8988T (cell line): Measurements from ENCODE around the gene PRR36.

Source experiments
- DNase-seq: peaks from one replicate; pipeline ENCODE4 v3.0.0; 2011

PRR36 gene

DNA sequence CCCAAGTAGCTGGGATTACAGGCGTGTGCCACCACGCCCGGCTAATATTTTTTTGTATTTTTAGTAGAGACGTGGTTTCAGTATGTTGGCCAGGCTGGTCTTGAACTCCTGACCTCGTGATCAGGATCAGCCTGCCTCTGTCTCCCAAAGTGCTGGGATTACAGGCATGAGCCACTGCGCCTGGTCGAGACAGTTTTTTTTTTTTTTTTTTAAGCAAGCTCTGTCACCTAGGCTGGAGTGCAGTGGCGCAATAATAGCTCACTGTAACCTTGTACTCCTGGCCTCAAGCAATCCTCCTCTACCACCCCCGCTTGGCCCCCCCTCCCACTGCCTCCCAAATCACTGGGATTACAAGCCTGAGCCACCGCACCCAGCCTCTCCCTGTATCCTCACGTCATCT lies 23.1 kb upstream of the PRR36 start:
- no peak for DNase-seq

DNA sequence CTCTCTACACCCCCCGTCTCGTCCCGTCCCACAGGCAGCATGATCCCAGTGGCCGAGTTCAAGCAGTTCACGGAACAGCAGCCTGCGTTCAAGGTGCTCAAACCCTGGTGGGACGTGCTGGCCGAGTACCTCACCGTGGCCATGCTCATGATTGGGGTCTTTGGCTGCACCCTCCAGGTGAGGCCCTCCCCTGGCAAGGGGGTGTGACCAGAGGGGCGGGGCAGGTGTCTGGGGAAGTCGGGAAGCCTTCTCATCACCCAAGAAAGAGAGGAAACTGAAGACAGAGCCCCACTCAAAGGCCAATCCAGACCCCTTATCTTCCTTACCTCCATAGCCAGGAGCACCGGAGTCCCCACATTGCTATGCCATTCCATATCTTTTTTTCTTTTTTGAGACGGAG lies 21.4 kb upstream of the PRR36 start:
- no peak for DNase-seq

DNA sequence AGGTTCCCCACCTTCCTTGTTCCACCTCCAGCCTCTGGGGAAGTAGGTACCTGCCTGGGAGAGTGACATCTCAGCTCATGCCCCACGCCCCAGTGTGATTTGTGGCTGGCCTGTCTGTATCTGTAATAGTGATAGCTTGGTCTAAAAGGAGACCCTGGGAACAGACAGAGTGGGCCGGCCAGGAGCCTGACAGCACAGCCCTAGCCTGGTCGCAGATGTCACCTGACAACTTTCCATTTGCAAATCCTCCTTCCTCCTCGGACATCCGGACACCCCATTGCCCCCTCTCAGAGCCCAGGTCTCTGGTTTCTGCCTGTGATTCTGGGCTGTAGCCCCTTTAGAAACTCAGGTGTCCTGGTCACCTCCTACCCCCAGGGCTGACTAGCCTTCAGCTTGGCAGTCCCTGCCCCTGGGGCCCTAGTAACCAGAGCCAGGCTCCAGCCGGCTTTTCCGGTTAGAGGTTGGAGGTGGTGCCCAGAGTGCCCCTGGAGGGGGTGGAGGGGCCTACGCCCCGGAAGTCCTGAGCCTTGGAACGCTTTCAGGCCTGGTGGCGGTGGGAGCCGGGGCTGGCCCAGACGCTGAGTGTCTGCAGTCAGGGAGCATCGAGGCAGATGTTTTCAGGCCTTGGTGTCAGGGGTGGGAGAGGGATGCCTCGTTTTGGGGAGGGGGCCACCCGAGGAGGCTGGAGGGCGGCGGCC lies 20.6 kb upstream of the PRR36 start:
- DNase-seq, result peak; percentile 7

DNA sequence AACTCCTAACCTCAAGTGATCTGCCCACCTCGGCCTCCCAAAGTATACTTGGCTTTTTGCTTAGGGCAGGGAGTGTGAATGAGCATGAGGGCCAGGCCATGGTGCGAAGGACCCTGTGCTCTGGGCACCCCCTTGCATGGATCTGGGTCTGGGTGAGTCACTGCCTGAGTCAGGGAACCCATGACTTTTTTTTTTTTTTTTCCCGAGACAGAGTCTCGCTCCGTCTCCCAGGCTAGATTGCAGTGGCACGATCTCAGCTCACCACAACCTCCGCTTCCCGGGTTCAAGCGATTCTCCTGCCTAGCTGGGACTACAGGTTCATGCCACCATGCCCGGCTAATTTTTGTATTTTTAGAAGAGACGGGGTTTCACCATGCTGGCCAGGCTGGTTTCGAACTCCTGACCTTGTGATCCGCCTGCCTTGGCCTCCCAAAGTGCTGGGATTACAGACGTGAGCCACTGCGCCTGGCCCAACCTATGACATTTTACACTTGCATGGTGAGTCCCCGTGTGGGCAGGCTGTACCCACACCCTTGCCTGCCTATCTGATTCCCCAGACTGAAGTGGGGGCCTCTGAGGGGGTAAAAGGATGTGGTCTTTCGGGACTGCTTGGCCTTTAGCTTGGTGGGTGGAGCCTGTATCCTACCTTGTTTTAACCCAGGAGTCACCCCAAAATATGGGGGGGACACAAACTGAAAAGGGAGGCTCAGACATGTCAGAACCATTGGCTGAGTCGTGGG lies 19.3 kb upstream of the PRR36 start:
- peak; percentile 8 for DNase-seq

DNA sequence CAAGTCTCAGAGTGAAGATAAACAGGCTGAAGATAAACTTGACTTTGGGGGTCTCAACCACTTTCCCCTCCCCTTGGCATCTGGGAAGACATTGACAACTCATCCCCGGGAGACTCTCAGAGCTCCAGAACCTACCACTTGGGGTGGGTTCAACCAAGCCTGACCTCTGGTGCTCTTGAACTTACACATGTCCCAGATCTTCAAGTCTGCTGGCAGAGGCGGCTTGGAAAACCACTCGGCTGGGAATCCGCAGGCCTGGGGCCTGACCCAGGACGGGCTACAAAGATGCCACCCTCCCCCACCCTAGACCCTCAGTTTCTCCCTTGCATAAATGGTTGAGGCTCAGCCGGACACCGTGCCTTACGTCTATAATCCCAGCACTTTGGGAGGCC lies 14.6 kb upstream of the PRR36 start:
- no peak for DNase-seq

DNA sequence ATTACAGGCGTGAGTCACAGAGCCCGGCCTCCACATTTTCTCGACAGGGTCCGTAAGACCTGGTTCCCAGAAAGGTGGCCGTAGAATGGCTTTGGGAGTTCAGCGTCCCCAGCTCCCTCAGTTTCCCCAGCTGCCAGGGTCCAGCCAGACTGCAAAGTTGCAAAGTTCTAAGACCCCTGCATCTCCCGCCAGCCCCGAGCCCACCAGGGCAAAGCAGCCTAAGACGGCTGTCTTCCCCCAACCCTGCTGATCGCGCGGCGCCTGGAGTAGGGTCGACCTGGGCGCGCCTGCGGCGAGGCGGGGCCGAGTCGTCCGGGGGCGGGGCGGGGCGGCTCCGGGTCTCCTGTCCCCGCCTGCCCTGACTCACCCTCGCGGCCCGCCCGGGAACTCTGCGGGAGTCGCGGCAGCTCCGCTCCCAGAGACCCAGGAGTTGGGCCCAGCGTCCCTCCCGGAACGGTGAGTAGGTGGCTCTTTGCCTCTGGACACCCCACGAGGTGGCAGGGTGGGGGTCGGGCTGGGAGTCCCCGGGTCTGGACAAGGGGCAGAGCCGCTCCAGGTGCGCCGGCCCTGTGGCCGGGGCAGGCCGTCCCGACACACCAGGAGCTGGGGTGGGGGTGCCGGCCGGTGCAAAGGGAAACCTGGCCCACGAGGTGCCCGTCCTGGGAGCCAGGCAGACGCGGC lies 14.1 kb upstream of the PRR36 start, which contains the start of gene LRRC8E:
Gene LRRC8E (plus strand): TSS at position 366 of the 681 bp plus-strand sequence. CDS start 7,094 bp downstream, outside the sequence.
- DNase-seq, result peak; percentile 67

DNA sequence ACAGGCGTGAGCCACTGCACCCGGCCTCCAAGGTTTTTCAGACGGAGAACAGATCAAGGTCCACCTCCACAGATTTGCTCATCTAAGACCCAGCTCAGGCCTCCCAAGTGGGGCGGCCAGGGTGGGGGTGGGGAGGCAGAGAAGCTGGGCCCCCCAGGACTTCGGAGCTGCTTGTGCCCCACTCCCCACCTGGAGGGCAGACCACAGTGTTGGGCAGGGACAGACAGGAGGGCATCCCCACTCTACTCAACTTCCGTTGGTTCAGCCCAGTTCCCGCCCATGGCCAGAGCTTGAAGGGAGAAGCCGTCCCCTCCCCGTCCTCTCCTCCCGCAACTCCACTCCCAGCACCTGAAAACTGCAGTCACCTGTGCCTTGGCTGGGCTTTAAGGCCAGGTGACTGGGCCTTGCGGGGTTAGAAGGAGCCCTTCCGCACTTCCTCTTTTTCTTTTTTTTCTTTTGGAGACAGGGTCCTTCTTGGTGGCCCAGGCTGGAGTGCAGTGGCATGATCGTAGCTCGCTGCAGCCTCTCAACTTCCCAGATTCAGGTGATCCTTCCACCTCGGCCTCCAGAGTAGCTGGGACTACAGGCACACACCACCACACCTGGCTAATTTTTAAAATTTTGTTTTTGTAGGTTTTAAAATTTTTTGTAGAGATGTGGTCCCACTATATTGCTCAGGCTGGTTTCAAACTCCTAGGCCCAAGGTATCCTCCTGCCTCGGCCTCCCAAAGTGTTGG lies 13.4 kb upstream of the PRR36 start:
- DNase-seq, result no peak

DNA sequence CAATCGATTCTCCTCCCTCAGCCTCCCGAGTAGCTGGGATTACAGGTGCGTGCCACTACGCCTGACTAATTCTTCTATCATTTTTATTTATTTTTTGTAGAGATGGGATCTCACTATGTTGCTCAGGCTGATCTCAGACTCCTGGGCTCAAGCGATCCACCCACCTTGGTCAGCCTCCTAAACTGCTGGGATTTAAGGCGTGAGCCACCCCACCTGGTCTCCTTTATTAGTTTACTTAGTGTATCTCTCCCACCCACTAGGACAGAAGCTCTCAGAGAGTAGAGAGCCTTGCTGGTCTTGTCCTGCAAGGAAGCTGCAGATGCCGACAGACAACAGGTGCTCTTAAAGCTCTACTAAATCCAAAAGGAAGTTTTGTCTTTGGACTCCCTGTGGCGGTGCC lies 11.6 kb upstream of the PRR36 start:
- DNase-seq, result no peak

DNA sequence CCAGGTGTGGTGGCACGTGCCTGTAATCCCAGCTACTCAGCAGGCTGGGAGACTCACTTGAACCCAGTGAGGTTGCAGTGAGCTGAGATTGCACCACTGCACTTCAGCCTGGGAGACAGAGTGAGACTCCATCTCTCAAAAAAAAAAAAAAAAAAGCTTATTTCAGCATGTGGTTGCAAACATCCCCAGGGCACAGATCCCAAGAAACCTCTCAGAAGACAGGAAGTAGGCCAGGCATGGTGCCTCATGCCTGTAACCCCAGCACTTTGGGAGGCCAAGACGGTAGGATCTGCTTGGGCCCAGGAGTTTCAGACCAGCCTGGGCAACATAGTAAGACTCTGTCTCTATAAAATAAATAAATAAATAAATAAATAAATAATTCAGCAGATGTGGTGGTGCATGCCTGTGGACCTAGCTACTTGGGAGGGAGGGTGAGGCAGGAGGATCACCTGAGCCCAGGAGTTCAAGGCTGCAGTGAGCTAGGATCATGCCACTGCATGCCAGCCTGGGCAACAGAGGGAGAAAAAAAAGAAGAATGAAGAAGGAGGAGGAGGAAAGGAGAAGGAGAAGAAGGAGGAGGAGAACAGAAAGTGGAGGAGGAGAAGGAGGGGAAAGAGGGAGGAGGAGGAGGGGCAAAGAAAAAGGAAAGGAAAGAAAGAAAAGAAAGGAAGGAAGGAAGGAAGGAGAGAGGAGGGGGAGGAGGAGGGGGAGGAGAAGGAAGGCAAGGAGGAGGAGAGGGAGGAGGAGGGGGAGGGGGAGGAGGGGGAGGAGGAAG lies 9.8 kb upstream of the PRR36 start:
- no peak for DNase-seq

DNA sequence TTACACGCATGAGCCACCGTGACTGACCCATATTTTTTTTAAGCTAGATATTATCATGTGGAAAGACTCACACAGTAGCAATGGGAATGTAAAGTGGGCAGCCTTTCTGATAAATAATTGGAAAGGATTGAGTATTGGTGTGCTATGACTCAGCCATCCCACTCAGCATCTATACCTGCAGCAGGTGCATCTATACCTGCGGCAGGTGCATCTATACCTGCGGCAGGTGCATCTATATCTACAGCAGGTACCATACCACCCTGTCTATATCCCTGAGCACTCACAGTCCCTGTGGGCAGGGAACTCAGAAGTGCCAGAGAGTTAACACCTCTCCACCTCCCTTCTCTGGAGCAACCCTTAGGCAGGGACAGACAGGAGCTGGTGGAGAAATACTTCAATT lies 8.9 kb upstream of the PRR36 start:
- no peak for DNase-seq

DNA sequence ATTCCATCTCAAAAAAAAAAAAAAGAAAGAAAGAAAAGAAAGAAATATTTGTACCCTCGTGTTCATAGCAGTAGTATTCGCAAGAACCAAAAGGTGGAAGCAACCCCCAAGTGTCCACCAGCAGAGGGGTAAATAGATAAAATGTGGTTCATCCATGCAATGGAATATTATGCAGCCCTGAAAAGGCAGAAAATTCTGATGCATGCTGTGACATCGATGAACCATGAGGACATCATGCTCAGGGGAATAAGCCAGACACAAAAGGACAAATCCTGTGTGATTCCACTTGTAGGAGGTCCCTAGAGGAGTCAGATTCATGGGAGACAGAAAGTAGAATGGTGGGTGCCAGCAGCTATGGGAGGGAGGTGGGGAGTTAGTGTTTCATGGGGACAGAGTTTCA lies 7.7 kb upstream of the PRR36 start:
- DNase-seq, result no peak

DNA sequence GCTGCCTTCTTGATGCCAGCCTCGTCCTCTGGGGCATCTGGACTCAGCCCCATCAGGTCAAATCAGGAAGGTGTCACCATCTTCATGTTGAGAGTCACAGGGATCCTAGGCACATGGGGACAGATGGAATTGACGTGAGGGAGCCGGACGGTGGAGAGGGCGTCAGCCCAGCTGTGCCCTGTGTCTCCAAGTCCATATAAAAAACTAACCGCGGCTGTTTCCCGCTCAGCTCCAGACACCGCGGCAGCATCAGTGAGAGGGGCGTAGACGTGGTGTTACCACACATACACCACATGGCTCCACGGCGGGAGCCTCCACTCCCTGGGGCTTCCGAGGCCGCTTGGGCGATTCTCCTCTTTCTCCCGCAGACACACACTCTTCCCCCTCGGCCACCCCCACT lies 5.6 kb upstream of the PRR36 start:
- DNase-seq, result no peak

DNA sequence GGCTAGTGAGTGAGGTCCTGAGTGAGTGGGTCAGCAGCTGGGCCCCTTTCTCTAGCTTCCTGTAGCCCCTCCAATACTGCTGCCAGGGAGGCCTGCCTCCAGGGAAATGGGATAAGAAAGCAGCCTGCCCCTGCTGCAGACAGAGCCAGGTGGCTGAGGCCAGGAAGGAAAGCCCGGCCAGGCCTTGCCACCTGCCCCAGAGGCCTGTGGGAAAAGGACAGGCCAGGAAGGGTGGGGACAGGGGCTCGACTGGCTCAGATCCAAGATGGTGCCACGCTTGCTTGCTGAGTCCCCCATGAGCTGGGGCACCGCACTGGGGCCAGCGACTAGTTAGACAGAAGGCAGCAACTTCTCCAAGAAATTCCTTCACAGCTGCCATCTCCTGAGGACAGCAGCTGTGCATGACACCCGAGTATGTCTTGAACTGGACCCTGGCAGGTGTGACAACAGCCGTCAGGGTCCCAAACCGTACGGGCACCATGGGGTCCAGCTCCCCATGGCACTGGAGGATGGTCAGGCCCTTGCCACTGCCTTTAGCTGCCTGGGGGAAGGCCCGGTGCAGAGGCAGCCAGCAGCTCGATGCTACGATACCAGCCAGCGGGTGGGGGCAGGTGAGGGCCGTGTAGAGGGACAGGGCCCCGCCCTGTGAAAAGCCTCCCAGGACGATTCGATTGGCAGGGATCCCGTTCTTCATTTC lies 5.1 kb upstream of the PRR36 start:
- DNase-seq, result no peak

DNA sequence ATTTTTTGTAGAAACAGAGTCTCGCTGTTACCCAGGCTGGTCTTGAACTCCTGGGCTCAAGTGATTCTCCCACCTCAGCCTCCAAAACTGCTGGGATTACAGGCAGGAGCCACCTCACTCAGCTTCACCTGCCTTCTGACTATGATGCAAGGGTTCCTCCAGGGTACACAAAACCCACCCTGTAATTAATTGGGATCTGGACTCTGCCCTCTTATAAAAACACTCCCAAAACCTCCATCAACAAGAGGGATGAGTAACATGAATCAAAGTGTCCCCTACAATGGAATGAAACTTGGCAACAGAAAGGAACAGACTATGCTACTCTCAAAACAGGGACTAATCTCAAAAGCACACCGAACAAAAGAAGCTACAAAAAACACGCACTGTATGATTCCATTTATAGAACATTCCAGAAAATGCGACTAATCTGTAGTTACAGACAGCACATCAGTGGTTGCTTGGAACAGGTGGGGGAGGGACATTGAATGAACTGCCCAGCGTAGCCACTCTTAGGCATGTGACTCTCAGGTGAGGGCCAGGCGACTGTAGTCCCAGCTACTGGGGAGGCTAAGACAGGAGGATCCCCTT lies 3.2 kb upstream of the PRR36 start:
- DNase-seq, result no peak

DNA sequence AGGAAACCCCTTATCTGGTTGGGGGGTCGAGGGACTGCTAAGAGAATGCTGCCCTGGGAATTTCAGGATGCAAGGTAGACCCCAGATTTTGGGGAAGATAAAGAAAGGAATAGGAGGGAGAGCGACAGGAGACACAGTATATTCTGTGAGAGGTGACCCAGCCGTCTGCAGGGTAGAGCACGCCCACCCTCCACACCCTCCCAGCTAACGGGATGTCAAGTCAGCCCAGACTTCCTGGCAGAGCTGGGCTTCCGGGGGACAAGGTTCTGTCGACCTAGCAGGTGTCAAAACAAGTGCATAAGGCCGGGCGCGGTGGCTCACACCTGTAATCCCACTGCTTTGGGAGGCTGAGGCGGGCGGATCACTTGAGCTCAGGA lies 695 bp upstream of the PRR36 start:
- DNase-seq, result no peak

DNA sequence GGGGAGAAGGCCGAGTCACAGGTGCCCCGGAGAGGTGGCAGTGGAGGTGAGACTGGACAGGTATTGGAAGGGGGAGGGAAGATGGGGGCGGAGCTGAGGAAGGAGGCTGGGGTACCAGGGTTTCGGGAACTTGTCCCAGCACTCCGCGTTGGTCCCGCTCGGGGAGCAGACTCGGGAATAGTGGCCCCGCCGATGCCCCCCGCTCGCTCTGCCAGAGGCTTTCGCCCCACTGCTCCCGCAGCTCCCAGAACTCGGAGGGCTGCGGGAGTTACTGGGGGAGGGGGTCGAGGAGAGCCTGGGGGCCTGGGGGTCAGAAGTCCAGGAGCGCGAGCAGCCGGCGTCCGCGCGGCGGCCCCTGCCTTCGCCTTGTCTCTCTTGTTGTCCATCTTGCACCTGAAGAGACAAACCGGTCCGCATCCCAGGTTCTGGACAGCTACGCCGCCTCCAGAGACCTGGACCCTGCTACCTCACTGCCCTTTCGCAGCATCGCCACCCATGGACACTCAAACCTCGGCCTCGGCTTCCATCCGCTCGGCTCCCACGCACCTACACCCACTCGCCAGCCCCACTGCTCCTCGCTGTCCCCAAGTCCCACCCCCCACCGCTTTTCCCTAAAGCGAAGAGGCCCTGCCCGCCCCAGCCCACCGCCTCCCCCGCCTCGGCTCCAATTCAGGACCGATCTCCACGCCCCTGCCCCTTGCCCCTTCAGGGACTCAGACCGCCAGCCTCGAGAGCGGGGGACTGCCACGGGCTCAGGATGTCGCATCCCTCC lies 700 bp downstream of the PRR36 start:
- DNase-seq, result no peak

DNA sequence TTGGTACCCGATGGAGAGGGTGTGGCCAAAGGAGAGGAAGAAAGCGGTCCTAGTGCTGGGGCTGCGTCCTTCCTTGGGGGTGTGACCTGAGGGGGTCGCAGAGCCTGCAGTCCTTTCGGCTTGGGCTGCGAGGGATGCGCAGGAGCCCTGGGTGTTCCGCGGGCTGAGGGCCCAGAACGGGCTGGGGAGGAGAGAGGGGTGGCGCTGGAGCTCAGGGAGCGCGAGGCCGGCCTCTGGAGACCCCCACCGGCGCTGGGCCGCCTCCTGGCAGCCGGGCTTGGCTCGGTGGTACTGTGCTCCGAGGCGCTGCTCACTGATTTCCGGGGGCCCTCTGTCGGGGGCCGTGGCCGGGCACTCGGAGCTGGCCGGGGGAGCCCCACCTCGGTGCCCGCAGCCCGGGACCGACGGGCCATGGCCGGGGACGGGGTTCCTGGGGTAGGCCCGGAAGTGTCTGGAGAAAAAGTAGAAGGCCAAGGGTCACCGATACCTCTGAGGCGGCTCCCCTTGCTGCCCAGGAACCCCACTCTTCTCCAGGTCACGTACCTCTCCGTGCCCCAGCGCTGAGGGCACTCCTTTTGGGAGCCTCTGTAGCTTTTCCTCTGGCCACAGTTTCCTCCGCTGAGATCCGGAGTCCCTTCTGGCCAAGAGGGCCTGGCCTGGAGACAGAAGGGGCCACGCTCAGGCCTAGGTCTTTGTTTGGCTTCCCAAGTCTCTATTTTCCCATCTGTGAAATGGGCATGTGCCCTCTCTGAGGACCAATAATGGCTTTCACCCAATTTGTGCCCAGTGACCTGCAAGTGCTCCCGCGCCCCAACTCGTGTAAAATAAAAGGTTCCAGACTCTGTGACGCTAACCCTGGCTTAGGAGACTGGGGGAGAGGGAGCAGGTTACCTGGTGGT lies 1.6 kb downstream of the PRR36 start:
- DNase-seq, result no peak

DNA sequence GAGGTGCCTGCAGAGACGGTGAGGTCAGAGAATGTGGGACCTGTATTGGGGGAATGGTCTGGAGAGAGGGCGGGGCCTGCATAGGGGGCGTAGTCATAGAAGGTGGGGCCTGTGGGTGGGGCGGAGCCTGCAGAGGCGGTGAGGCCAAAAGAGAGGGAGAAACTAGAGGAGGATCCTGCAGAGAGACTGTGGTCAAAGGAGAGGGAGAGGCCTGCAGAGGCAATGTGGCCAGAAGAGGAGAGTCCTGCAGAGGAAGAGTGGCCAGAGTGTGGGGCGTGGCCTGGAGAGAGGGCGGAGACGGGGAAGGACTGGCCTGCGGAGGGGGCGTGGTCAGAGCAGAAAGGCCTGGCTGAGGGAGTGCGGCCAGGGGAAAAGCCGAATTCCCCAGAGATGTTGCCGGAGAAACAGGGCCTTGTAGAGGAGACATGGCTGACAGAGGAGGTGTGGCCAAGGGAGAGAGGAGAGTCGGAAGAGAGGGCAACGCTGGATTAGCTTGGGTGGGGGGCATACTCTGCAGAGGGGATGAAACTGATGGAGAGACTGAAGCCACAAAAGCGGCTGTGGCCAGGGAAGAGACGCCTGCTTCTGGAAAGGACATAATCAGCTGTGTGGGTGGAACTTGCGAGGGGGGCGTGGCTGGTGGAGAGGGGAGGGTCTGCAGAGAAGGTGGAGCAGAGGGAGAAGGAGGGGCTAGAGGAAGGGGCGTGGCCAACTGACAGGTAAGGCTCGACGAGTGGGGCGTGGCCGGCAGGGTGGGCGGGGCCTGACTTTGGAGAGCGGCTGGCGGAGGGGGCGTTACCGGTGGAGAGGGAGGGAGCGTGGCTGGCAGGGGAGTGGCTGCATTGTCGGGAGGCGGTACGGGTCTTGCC lies 2.5 kb downstream of the PRR36 start:
- peak; percentile 54 for DNase-seq
